Hindlimb muscle (tissue), 1 donor: Measurements from ENCODE around the gene RPL29. TPM values are rescaled to one million over a fixed set of nuclear protein-coding genes. Genes with fewer than 3 reads are reported as not detected.

Experiments
- DNase-seq: peaks from one replicate; pipeline ENCODE4 v3.0.0-alpha.2; 2013
- polyA plus RNA-seq: library from polyadenylated mRNA; unstranded; fragments of 120-200 nt; gene quantifications from one replicate; pipeline ENCODE4 v1.2.1, GENCODE V29; 2013; ENCODE audit not compliant: insufficient read length

RPL29 gene
- polyA plus RNA-seq, 1 donor, result 3,089 TPM

GRCh38 chr3:51961602-51962569 is 33.8 kb downstream of the RPL29 start:
- no peak for DNase-seq

GRCh38 chr3:51961011-51961410 is 34.7 kb downstream of the RPL29 start:
- no peak for DNase-seq

GRCh38 chr3:51960386-51960785 is 35.3 kb downstream of the RPL29 start:
- DNase-seq, result no peak

GRCh38 chr3:51959651-51960050 is 36.0 kb downstream of the RPL29 start:
- no peak for DNase-seq

GRCh38 chr3:51958603-51959521 is 36.8 kb downstream of the RPL29 start:
- no peak for DNase-seq

- DNase-seq, result no peak
Measured at GRCh38 chr3:51957520-51958205, 38.0 kb downstream of the RPL29 start.

- DNase-seq, result peak; percentile 70
Measured at GRCh38 chr3:51955893-51956770, 39.6 kb downstream of the RPL29 start.

- no peak for DNase-seq
Measured at GRCh38 chr3:51955175-51955892, 40.4 kb downstream of the RPL29 start, which contains the start of gene GPR62. Gene GPR62 (plus strand): TSS chr3:51955381. CDS start chr3:51955653, 272 bp downstream.

GRCh38 chr3:51954713-51955112 is 41.0 kb downstream of the RPL29 start:
- no peak for DNase-seq

GRCh38 chr3:51954105-51954504 is 41.6 kb downstream of the RPL29 start:
- DNase-seq, result no peak

GRCh38 chr3:51953445-51953844 is 42.2 kb downstream of the RPL29 start:
- DNase-seq, result no peak

GRCh38 chr3:51950899-51951298 is 44.8 kb downstream of the RPL29 start:
- DNase-seq, result no peak

GRCh38 chr3:51949121-51949520 is 46.6 kb downstream of the RPL29 start:
- DNase-seq, result no peak

GRCh38 chr3:51948016-51948580 is 47.6 kb downstream of the RPL29 start:
- DNase-seq, result no peak

GRCh38 chr3:51947215-51947900 is 48.3 kb downstream of the RPL29 start:
- no peak for DNase-seq

- DNase-seq, result no peak
Measured at GRCh38 chr3:51946796-51947195, 48.9 kb downstream of the RPL29 start.

- no peak for DNase-seq
Measured at GRCh38 chr3:51945926-51946705, 49.6 kb downstream of the RPL29 start.

GRCh38 chr3:51945031-51945840 is 50.5 kb downstream of the RPL29 start:
- no peak for DNase-seq
